K562 (cell line): Measurements from ENCODE around the gene GNG11. TPM values are rescaled to one million over a fixed set of nuclear protein-coding genes. Genes with fewer than 3 reads are reported as not detected.

Experiments used
- ATAC-seq: fragments of 200-7000 bp; cut with Tn5 transposase; 3 replicates; pipeline ENCODE4 v1.9.1; 2020; ENCODE audit warnings: moderate library complexity
- BruUV-seq: library from RNA; stranded (reverse); fragments of 400-500 nt; replicated peaks from 2 replicates; lab custom pipeline; 2021; lab: Mats Ljungman, UMichigan
- CTCF ChIA-PET: fragments of 300-600 bp; formaldehyde crosslinking; extraction: SDS; loops from one replicate; lab custom pipeline; 2021; ENCODE audit warnings: low intra/inter-chr PET ratio; lab: Yijun Ruan, JAX
- POLR2A ChIA-PET: fragments of 300-600, 350-650 bp; sonication (Branson Sonifier 250); formaldehyde crosslinking; extraction: SDS; loops from one replicate; lab custom pipeline; 2021; ENCODE audit warnings: antibody characterized with exemption, inconsistent platforms; lab: Yijun Ruan, JAX
- DNase-seq, 4 experiments: peaks; one replicate each; pipeline versions ENCODE4 v3.0.0 to v3.0.0-alpha.2; 2011 to 2018; ENCODE audit warnings: low spot score in 3 of 4, mixed read lengths in 3 of 4; ENCODE audit errors: extremely low read depth in 1 of 4
- FAIRE-seq: peaks from 2 replicates; lab custom pipeline; 2011; peaks lifted over from hg19 to GRCh38; lab: Jason Lieb, UNC
- H2AFZ ChIP-seq: 2 replicates; pipeline ENCODE4 v1.6.0; 2011; ENCODE audit warnings: low read depth, low read length, control low read depth, inconsistent platforms
- H3K27ac ChIP-seq: fragments of 200-600 bp; 3 replicates; pipeline ENCODE4 v1.8.0; 2011; ENCODE audit warnings: low read depth, mild to moderate bottlenecking, control low read depth, inconsistent platforms, low read length, moderate library complexity, mixed read lengths; ENCODE audit errors: extremely low read depth
- H3K27me3 ChIP-seq, 2 experiments: fragments of 300-600 bp in 1 of 2; 2 replicates in 1 of 2; 3 replicates in 1 of 2; pipeline versions ENCODE4 v1.6.0 to v1.8.0; 2011; ENCODE audit warnings: inconsistent platforms in 2 of 2, low read length in 2 of 2, mild to moderate bottlenecking in 1 of 2, mixed read lengths in 1 of 2, moderate library complexity in 1 of 2; ENCODE audit not compliant: control insufficient read depth in 2 of 2, insufficient read depth in 2 of 2
- H3K36me3 ChIP-seq: fragments of 300-600 bp; 3 replicates; pipeline ENCODE4 v1.8.0; 2011; ENCODE audit warnings: mild to moderate bottlenecking, low read length, inconsistent platforms; ENCODE audit not compliant: control insufficient read depth, insufficient read depth
- H3K4me1 ChIP-seq, 2 experiments: fragments of 200-600 bp in 1 of 2; replicated peaks in 1 of 2; 2 replicates in 1 of 2; 3 replicates in 1 of 2; pipeline versions ENCODE4 v1.5.1 to v1.8.0; 2011; ENCODE audit warnings: inconsistent platforms in 2 of 2, low read length in 2 of 2, mild to moderate bottlenecking in 1 of 2, mixed read lengths in 1 of 2, moderate library complexity in 1 of 2; ENCODE audit not compliant: control insufficient read depth in 2 of 2, insufficient read depth in 2 of 2
- H3K4me2 ChIP-seq: 2 replicates; pipeline ENCODE4 v1.6.1; 2011; ENCODE audit warnings: low read length, control low read depth, inconsistent platforms, mixed read lengths; ENCODE audit not compliant: insufficient read depth
- H3K4me3 ChIP-seq: fragments of 200-600 bp; sonication (generic), shearing (Covaris generic); 2 replicates; pipeline ENCODE4 v1.5.1; 2016; ENCODE audit warnings: control low read depth, inconsistent platforms
- H3K79me2 ChIP-seq: fragments of 200-600 bp; 3 replicates; pipeline ENCODE4 v1.8.0; 2011; ENCODE audit warnings: low read length, inconsistent platforms; ENCODE audit not compliant: control insufficient read depth, insufficient read depth
- H3K9ac ChIP-seq, 2 experiments: 2 replicates each; pipeline versions ENCODE4 v1.6.0 to v1.6.1; 2011; ENCODE audit warnings: low read depth in 2 of 2, low read length in 2 of 2, control low read depth in 1 of 2, inconsistent platforms in 1 of 2, mild to moderate bottlenecking in 1 of 2, mixed read lengths in 1 of 2; ENCODE audit not compliant: insufficient read depth in 1 of 2
- H3K9me1 ChIP-seq: one replicate; pipeline ENCODE4 v1.6.0; 2011; ENCODE audit warnings: inconsistent platforms, mild to moderate bottlenecking, low read length, moderate library complexity; ENCODE audit not compliant: control insufficient read depth, insufficient read depth
- H3K9me3 ChIP-seq: replicated peaks from 2 replicates; pipeline ENCODE4 v1.5.1; 2011; ENCODE audit warnings: low read depth, low read length, inconsistent platforms; ENCODE audit not compliant: control insufficient read depth, insufficient read depth
- H4K20me1 ChIP-seq: replicated peaks from 2 replicates; pipeline ENCODE4 v1.6.1; 2011; ENCODE audit warnings: low read length, inconsistent platforms, mixed read lengths; ENCODE audit not compliant: control insufficient read depth, insufficient read depth
- EZH2 ChIP-seq: IDR thresholded peaks from 2 replicates; pipeline ENCODE4 v1.6.1; 2012; ENCODE audit warnings: low read depth, mild to moderate bottlenecking, inconsistent platforms, low read length, borderline replicate concordance
- HMG20B ChIP-seq: fragments of 250-450 bp; sonication (Bioruptor Pico); IDR thresholded peaks from 2 replicates; pipeline ENCODE4 v1.5.0; 2021; ENCODE audit warnings: mild to moderate bottlenecking
- MXD1 ChIP-seq: fragments of 250-450 bp; sonication (Bioruptor Pico); IDR thresholded peaks from 2 replicates; pipeline ENCODE4 v1.8.0; 2021; ENCODE audit warnings: borderline replicate concordance, mild to moderate bottlenecking, moderate library complexity; ENCODE audit not compliant: poor library complexity, severe bottlenecking
- POLR3A ChIP-seq: IDR thresholded peaks from 2 replicates; pipeline ENCODE4 v1.6.1; 2011; ENCODE audit warnings: borderline replicate concordance, mild to moderate bottlenecking, moderate library complexity; ENCODE audit not compliant: insufficient read length, insufficient read depth; ENCODE audit errors: extremely low read depth
- RBFOX2 ChIP-seq: fragments of 200-400 bp; formaldehyde crosslinking; IDR thresholded peaks from 2 replicates; pipeline ENCODE4 v1.6.1; 2017; ENCODE audit warnings: low read depth, mild to moderate bottlenecking, low read length, moderate library complexity
- SOX6 ChIP-seq: fragments of 450-650 bp; IDR thresholded peaks from 2 replicates; pipeline ENCODE4 v1.6.1; 2014; ENCODE audit warnings: mild to moderate bottlenecking
- U2AF1 ChIP-seq: fragments of 200-400 bp; formaldehyde crosslinking; optimal IDR thresholded peaks from 2 replicates; pipeline ENCODE3; 2017; ENCODE audit warnings: mild to moderate bottlenecking, low read depth, low read length, moderate library complexity
- ZFP36 ChIP-seq: fragments of 150-350 bp; IDR thresholded peaks from 2 replicates; pipeline ENCODE4 v1.6.1; 2018; ENCODE audit warnings: low read length, low read depth; ENCODE audit not compliant: partially characterized antibody
- ZFX ChIP-seq: sonication (generic); formaldehyde crosslinking; IDR thresholded peaks from 2 replicates; pipeline ENCODE4 v1.8.0; 2022; ENCODE audit warnings: mild to moderate bottlenecking, missing genetic modification reagents, moderate library complexity
- ZKSCAN8 ChIP-seq: fragments of 200-800 bp; sonication (Bioruptor generic); IDR thresholded peaks from 2 replicates; pipeline ENCODE4 v1.6.1; 2016; ENCODE audit warnings: missing genetic modification characterization, missing compliant biosample characterization
- ZNF41 ChIP-seq: fragments of 250-450 bp; sonication (Bioruptor Pico); conservative IDR thresholded peaks from 2 replicates; pipeline ENCODE4 v1.4.0; 2020; ENCODE audit warnings: mild to moderate bottlenecking
- WGBS: fragments of 100-300 bp; shearing (Covaris generic); methylation state at CpG from one replicate; pipeline ENCODE4 v1.1.6; 2016; ENCODE audit warnings: low coverage, mixed read lengths; ENCODE audit not compliant: insufficient coverage; ENCODE audit errors: missing lambda C conversion rate; 5-methylcytosine and 5-hydroxymethylcytosine counted together
- in situ Hi-C: fragments of 300-500 bp; cut with MboI; formaldehyde crosslinking; loops from 4 replicates; pipeline ENCODE4 v1.15.0; 2018; ENCODE audit warnings: inconsistent platforms, mixed read lengths
- intact Hi-C: fragments of 100-400 bp; cut with micrococcal nuclease; formaldehyde crosslinking; loops from 2 replicates; pipeline ENCODE4 v1.14.2; 2022
- polyA plus RNA-seq, 8 experiments: library from polyadenylated mRNA; depleted of rRNA in 4 of 8; stranded (reverse) in 5 of 8; unstranded in 3 of 8; fragments of >200 nt; fragmentation: Nextera tagmentation in 2 of 8; fragmentation: Illumina TruSeq in 1 of 8; extraction: Ambion mirVana in 2 of 8; extraction: Trizol in 1 of 8; gene quantifications; 2 replicates each; pipeline versions ENCODE4 v1.2.1 to v1.2.3, GENCODE V29; 2011 to 2014; ENCODE audit warnings: inconsistent platforms in 1 of 8, missing spikeins in 1 of 8
- total RNA-seq, 7 experiments: library from RNA; depleted of rRNA in 6 of 7; stranded (reverse); fragments of >200 nt in 6 of 7; fragmentation: Illumina TruSeq in 2 of 7; extraction: Trizol in 2 of 7; gene quantifications; 2 replicates each; pipeline versions ENCODE4 v1.2.1 to v1.2.3, GENCODE V29; 2011 to 2021; ENCODE audit warnings: low replicate concordance in 1 of 7

The GNG11 gene
- total and polyA plus RNA-seq, 9 of the 15 experiments (the other 6 are each of a cell fraction or from before 2014, with no cell fraction given), result 0.06 TPM; not detected in 8

- DNase-seq (no peak), FAIRE-seq (no peak), ATAC-seq (no peak)
- 3% methylated on average over 2 of the region's 2 CpGs for whole genome bisulfite sequencing
- in situ Hi-C loops (no loop called here), intact Hi-C loops (loop anchor here (10.0 kb wide), 1 partner anchor 273 kb away; no protein-coding TSS in a partner anchor)
- Histone ChIP-seq H3K9ac (no peak overlapping the region), H3K4me1 (no peaks in the 10 kb centered on the region), H3K27ac (no peak overlapping the region), H3K27me3 (no peaks in the 10 kb centered on the region; a peak in 1 of 5 replicates), H3K4me3 (no peak overlapping the region), H3K79me2 (no peaks in the 10 kb centered on the region), H3K4me2 (no peak overlapping the region), H3K9me1 (no peaks in the 10 kb centered on the region), H3K36me3 (no peaks in the 10 kb centered on the region), H3K9me3 (no peaks in the 10 kb centered on the region), H4K20me1 (no peaks in the 10 kb centered on the region), H2AFZ (no peak overlapping the region)
- ChIA-PET POLR2A (no interaction called here), CTCF (no interaction called here)
- no TSS peak for BruUV-seq
- no peak for TF ChIP-seq MXD1 (CRISPR knock-in tag)
- TF ChIP-seq ZKSCAN8 (CRISPR knock-in tag), result no peak
- TF ChIP-seq POLR3A, result no peak
- no peak for TF ChIP-seq ZFX (CRISPR knock-in tag)
- TF ChIP-seq HMG20B, result no peak
- no peak for TF ChIP-seq RBFOX2
- TF ChIP-seq ZNF41 (CRISPR knock-in tag), result no peak
- TF ChIP-seq EZH2, result no peak
- TF ChIP-seq U2AF1, result no peak
- no peak for TF ChIP-seq SOX6
- no peak for TF ChIP-seq ZFP36
Measured at GRCh38 chr7:93897680-93898079, 23.9 kb upstream of the GNG11 start.
